ENCODE results near the gene VTN.
A peak's percentile ranks its signal among the peaks of the same experiment; 100 is the strongest.

The VTN gene

GRCh38 chr17:28386391-28386790 lies 16.3 kb upstream of the VTN start:
- Histone ChIP-seq H3K9me3 (ENCODE audit: control insufficient read depth in 5 of 5, low read length in 5 of 5) (no peaks in the 10 kb centered on the region), H3K36me3 (ENCODE audit: control insufficient read depth in 5 of 5, insufficient read depth in 5 of 5, low read length in 5 of 5) (peaks cover 9 to 27% (median 22%) of the 10 kb centered on the region in 5 donors), H3K9ac (ENCODE audit: low read length in 5 of 5) (no peak overlapping the region), H3K4me1 (ENCODE audit: control insufficient read depth in 5 of 5, insufficient read depth in 5 of 5, low read length in 5 of 5) (peaks cover 0 to 22% (median 13%) of the 10 kb centered on the region in 5 donors), H3K27me3 (ENCODE audit: control insufficient read depth in 5 of 5, insufficient read depth in 4 of 5, low read length in 5 of 5) (peaks cover 0 to 10% (median 6%) of the 10 kb centered on the region in 5 donors), H3K27ac (ENCODE audit: low read depth, low read length) (no peak overlapping the region), H3K4me3 (ENCODE audit: low read depth in 1 of 5, low read length in 5 of 5) (no peak overlapping the region)

- Histone ChIP-seq H3K4me1 (ENCODE audit: control insufficient read depth in 5 of 5, insufficient read depth in 5 of 5, low read length in 5 of 5) (peaks cover 0 to 30% (median 22%) of the 10 kb centered on the region in 5 donors), H3K27ac (ENCODE audit: low read depth, low read length) (no peak overlapping the region), H3K27me3 (ENCODE audit: control insufficient read depth in 5 of 5, insufficient read depth in 4 of 5, low read length in 5 of 5) (peaks cover 0 to 15% (median 7%) of the 10 kb centered on the region in 5 donors), H3K36me3 (ENCODE audit: control insufficient read depth in 5 of 5, insufficient read depth in 5 of 5, low read length in 5 of 5) (peaks cover 6 to 18% (median 16%) of the 10 kb centered on the region in 5 donors), H3K9ac (ENCODE audit: low read length in 5 of 5) (no peak overlapping the region), H3K9me3 (ENCODE audit: control insufficient read depth in 5 of 5, low read length in 5 of 5) (no peaks in the 10 kb centered on the region), H3K4me3 (ENCODE audit: low read depth in 1 of 5, low read length in 5 of 5) (peak overlapping the region in 3 of 5 donors; percentile 70 to 79 (median 77))
Observed at GRCh38 chr17:28385406-28385805, 15.3 kb upstream of the VTN start.

- peaks cover 0 to 17% (median 7%) of the 10 kb centered on the region in 5 donors for H3K27me3 ChIP-seq (ENCODE audit: control insufficient read depth in 5 of 5, insufficient read depth in 4 of 5, low read length in 5 of 5)
- H3K9ac ChIP-seq (ENCODE audit: low read length in 5 of 5), result peak overlapping the region in 2 of 5 donors; percentile 71
- H3K4me3 ChIP-seq (ENCODE audit: low read depth in 1 of 5, low read length in 5 of 5), result peak overlapping the region; percentile 64 to 79 (median 70)
- peaks cover 0 to 30% (median 22%) of the 10 kb centered on the region in 5 donors for H3K4me1 ChIP-seq (ENCODE audit: control insufficient read depth in 5 of 5, insufficient read depth in 5 of 5, low read length in 5 of 5)
- H3K27ac ChIP-seq (ENCODE audit: low read depth, low read length), result no peak overlapping the region
- H3K9me3 ChIP-seq (ENCODE audit: control insufficient read depth in 5 of 5, low read length in 5 of 5), result no peaks in the 10 kb centered on the region
- peaks cover 6 to 18% (median 15%) of the 10 kb centered on the region in 5 donors for H3K36me3 ChIP-seq (ENCODE audit: control insufficient read depth in 5 of 5, insufficient read depth in 5 of 5, low read length in 5 of 5)
Observed at GRCh38 chr17:28385037-28385400, 14.9 kb upstream of the VTN start.

GRCh38 chr17:28384281-28385036 lies 14.4 kb upstream of the VTN start:
- Histone ChIP-seq H3K4me1 (ENCODE audit: control insufficient read depth in 5 of 5, insufficient read depth in 5 of 5, low read length in 5 of 5) (peaks cover 0 to 30% (median 22%) of the 10 kb centered on the region in 5 donors), H3K27me3 (ENCODE audit: control insufficient read depth in 5 of 5, insufficient read depth in 4 of 5, low read length in 5 of 5) (peaks cover 0 to 17% (median 7%) of the 10 kb centered on the region in 5 donors), H3K9me3 (ENCODE audit: control insufficient read depth in 5 of 5, low read length in 5 of 5) (no peaks in the 10 kb centered on the region), H3K9ac (ENCODE audit: low read length in 5 of 5) (peak overlapping the region in 3 of 5 donors; percentile 57 to 71 (median 71)), H3K27ac (ENCODE audit: low read depth, low read length) (no peak overlapping the region), H3K4me3 (ENCODE audit: low read depth in 1 of 5, low read length in 5 of 5) (peak overlapping the region; percentile 64 to 79 (median 70)), H3K36me3 (ENCODE audit: control insufficient read depth in 5 of 5, insufficient read depth in 5 of 5, low read length in 5 of 5) (peaks cover 6 to 15% (median 11%) of the 10 kb centered on the region in 5 donors)

- peaks cover 0 to 30% (median 22%) of the 10 kb centered on the region in 5 donors for H3K4me1 ChIP-seq (ENCODE audit: control insufficient read depth in 5 of 5, insufficient read depth in 5 of 5, low read length in 5 of 5)
- H3K27ac ChIP-seq (ENCODE audit: low read depth, low read length), result no peak overlapping the region
- peaks cover 0 to 4% (median 0%) of the 10 kb centered on the region in 5 donors for H3K36me3 ChIP-seq (ENCODE audit: control insufficient read depth in 5 of 5, insufficient read depth in 5 of 5, low read length in 5 of 5)
- H3K9ac ChIP-seq (ENCODE audit: low read length in 5 of 5), result no peak overlapping the region
- H3K9me3 ChIP-seq (ENCODE audit: control insufficient read depth in 5 of 5, low read length in 5 of 5), result no peaks in the 10 kb centered on the region
- peak overlapping the region in 2 of 5 donors; percentile 44 to 61 for H3K4me3 ChIP-seq (ENCODE audit: low read depth in 1 of 5, low read length in 5 of 5)
- H3K27me3 ChIP-seq (ENCODE audit: control insufficient read depth in 5 of 5, insufficient read depth in 4 of 5, low read length in 5 of 5), result peaks cover 0 to 17% (median 7%) of the 10 kb centered on the region in 5 donors
Observed at GRCh38 chr17:28381141-28381825, 11.2 kb upstream of the VTN start.

- H3K36me3 ChIP-seq (ENCODE audit: control insufficient read depth in 5 of 5, insufficient read depth in 5 of 5, low read length in 5 of 5), result peaks cover 0 to 4% (median 0%) of the 10 kb centered on the region in 5 donors
- H3K9ac ChIP-seq (ENCODE audit: low read length in 5 of 5), result no peak overlapping the region
- peaks cover 0 to 17% (median 7%) of the 10 kb centered on the region in 5 donors for H3K27me3 ChIP-seq (ENCODE audit: control insufficient read depth in 5 of 5, insufficient read depth in 4 of 5, low read length in 5 of 5)
- no peak overlapping the region for H3K27ac ChIP-seq (ENCODE audit: low read depth, low read length)
- no peak overlapping the region for H3K4me3 ChIP-seq (ENCODE audit: low read depth in 1 of 5, low read length in 5 of 5)
- no peaks in the 10 kb centered on the region for H3K9me3 ChIP-seq (ENCODE audit: control insufficient read depth in 5 of 5, low read length in 5 of 5)
- peaks cover 0 to 25% (median 17%) of the 10 kb centered on the region in 5 donors for H3K4me1 ChIP-seq (ENCODE audit: control insufficient read depth in 5 of 5, insufficient read depth in 5 of 5, low read length in 5 of 5)
Observed at GRCh38 chr17:28379814-28380801, 10.0 kb upstream of the VTN start.

- Histone ChIP-seq H3K27me3 (ENCODE audit: control insufficient read depth in 5 of 5, insufficient read depth in 4 of 5, low read length in 5 of 5) (peaks cover 0 to 14% (median 0%) of the 10 kb centered on the region in 5 donors), H3K9ac (ENCODE audit: low read length in 5 of 5) (peak overlapping the region in 1 of 5 donors; percentile 50), H3K27ac (ENCODE audit: low read depth, low read length) (no peak overlapping the region), H3K4me1 (ENCODE audit: control insufficient read depth in 5 of 5, insufficient read depth in 5 of 5, low read length in 5 of 5) (peaks cover 3 to 26% (median 19%) of the 10 kb centered on the region in 5 donors), H3K4me3 (ENCODE audit: low read depth in 1 of 5, low read length in 5 of 5) (peak overlapping the region in 1 of 5 donors; percentile 67), H3K9me3 (ENCODE audit: control insufficient read depth in 5 of 5, low read length in 5 of 5) (no peaks in the 10 kb centered on the region), H3K36me3 (ENCODE audit: control insufficient read depth in 5 of 5, insufficient read depth in 5 of 5, low read length in 5 of 5) (peaks cover 0 to 2% (median 0%) of the 10 kb centered on the region in 5 donors)
Observed at GRCh38 chr17:28372945-28373274, 2.8 kb upstream of the VTN start.

- Histone ChIP-seq H3K9ac (ENCODE audit: low read length in 5 of 5) (peak overlapping the region in 2 of 5 donors; percentile 34 to 50), H3K4me1 (ENCODE audit: control insufficient read depth in 5 of 5, insufficient read depth in 5 of 5, low read length in 5 of 5) (peaks cover 3 to 26% (median 19%) of the 10 kb centered on the region in 5 donors)
Observed at GRCh38 chr17:28372203-28372944, 2.3 kb upstream of the VTN start.

More at GRCh38 chr17:28372203-28372944, 2.3 kb upstream of the VTN start:
- peaks cover 0 to 14% (median 0%) of the 10 kb centered on the region in 5 donors for H3K27me3 ChIP-seq (ENCODE audit: control insufficient read depth in 5 of 5, insufficient read depth in 4 of 5, low read length in 5 of 5)
- H3K9me3 ChIP-seq (ENCODE audit: control insufficient read depth in 5 of 5, low read length in 5 of 5), result no peaks in the 10 kb centered on the region
- peak overlapping the region in 4 of 5 donors; percentile 65 to 72 (median 68) for H3K4me3 ChIP-seq (ENCODE audit: low read depth in 1 of 5, low read length in 5 of 5)
- no peak overlapping the region for H3K27ac ChIP-seq (ENCODE audit: low read depth, low read length)
- peaks cover 0 to 4% (median 0%) of the 10 kb centered on the region in 5 donors for H3K36me3 ChIP-seq (ENCODE audit: control insufficient read depth in 5 of 5, insufficient read depth in 5 of 5, low read length in 5 of 5)

Data from subcutaneous abdominal adipose tissue (tissue), 5 donors.